SK-N-SH (cell line): Measurements from ENCODE around the gene STARD13. TPM values are rescaled to one million over a fixed set of nuclear protein-coding genes. Genes with fewer than 3 reads are reported as not detected.

Source experiments
- CTCF ChIA-PET: fragments of 300-600, 350-600 bp; formaldehyde crosslinking; extraction: SDS; loops from one replicate; lab custom pipeline; 2021; lab: Yijun Ruan, JAX
- POLR2A ChIA-PET: fragments of 350-600 bp; sonication (Branson Sonifier 250); formaldehyde crosslinking; extraction: SDS; loops from one replicate; lab custom pipeline; 2020; ENCODE audit warnings: antibody characterized with exemption, inconsistent platforms; lab: Yijun Ruan, JAX
- DNase-seq: peaks from one replicate; pipeline ENCODE4 v3.0.0; 2012
- H2AFZ ChIP-seq: fragments of 200-600 bp; sonication (generic); 2 replicates; pipeline ENCODE4 v1.8.1; 2016; ENCODE audit warnings: antibody characterized with exemption, mild to moderate bottlenecking, low read depth
- H3F3A ChIP-seq: fragments of 200-600 bp; sonication (generic); replicated peaks from 2 replicates; pipeline ENCODE3; 2016; ENCODE audit warnings: antibody characterized with exemption, mild to moderate bottlenecking; ENCODE audit not compliant: insufficient read depth
- H3K27ac ChIP-seq, 2 experiments: fragments of 200-500 bp in 1 of 2; fragments of 200-600 bp in 1 of 2; sonication (Bioruptor generic) in 1 of 2; sonication (generic), shearing (Covaris generic) in 1 of 2; 2 replicates each; pipeline versions ENCODE4 v1.5.1 to v1.6.1; 2014 to 2016; ENCODE audit warnings: low read depth in 2 of 2, inconsistent platforms in 1 of 2, low read length in 1 of 2, mild to moderate bottlenecking in 1 of 2, mixed read lengths in 1 of 2
- H3K27me3 ChIP-seq: fragments of 200-600 bp; sonication (generic), shearing (Covaris generic); 2 replicates; pipeline ENCODE4 v1.6.1; 2016; ENCODE audit warnings: mixed run types; ENCODE audit not compliant: insufficient read depth
- H3K36me3 ChIP-seq, 2 experiments: fragments of 200-500 bp in 1 of 2; fragments of 200-600 bp in 1 of 2; sonication (Bioruptor generic) in 1 of 2; sonication (generic) in 1 of 2; replicated peaks in 1 of 2; 2 replicates each; pipeline versions ENCODE3 to v1.5.1; 2014 to 2016; ENCODE audit warnings: low read length in 1 of 2, mild to moderate bottlenecking in 1 of 2; ENCODE audit not compliant: insufficient read depth in 2 of 2, control insufficient read depth in 1 of 2
- H3K4me1 ChIP-seq, 2 experiments: fragments of 200-500 bp in 1 of 2; fragments of 200-600 bp in 1 of 2; sonication (Bioruptor generic) in 1 of 2; sonication (generic), shearing (Covaris generic) in 1 of 2; 2 replicates each; pipeline versions ENCODE4 v1.5.1 to v1.6.1; 2014 to 2016; ENCODE audit warnings: low read depth in 1 of 2, low read length in 1 of 2, mixed run types in 1 of 2; ENCODE audit not compliant: insufficient read depth in 2 of 2, control insufficient read depth in 1 of 2
- H3K4me2 ChIP-seq: fragments of 200-600 bp; sonication (generic), shearing (Covaris generic); 2 replicates; pipeline ENCODE4 v1.6.1; 2017; ENCODE audit warnings: mixed run types
- H3K4me3 ChIP-seq, 2 experiments: fragments of 200-500 bp in 1 of 2; fragments of 200-600 bp in 1 of 2; sonication (Bioruptor generic) in 1 of 2; sonication (generic), shearing (Covaris generic) in 1 of 2; 2 replicates each; pipeline versions ENCODE4 v1.5.1 to v1.8.1; 2014 to 2016; ENCODE audit warnings: low read depth in 2 of 2, inconsistent platforms in 1 of 2, low read length in 1 of 2, mild to moderate bottlenecking in 1 of 2, mixed read lengths in 1 of 2, moderate library complexity in 1 of 2
- H3K79me2 ChIP-seq: fragments of 200-600 bp; sonication (generic); 2 replicates; pipeline ENCODE4 v1.8.1; 2017; ENCODE audit warnings: mild to moderate bottlenecking; ENCODE audit not compliant: insufficient read depth
- H3K9ac ChIP-seq: fragments of 200-600 bp; sonication (generic); 2 replicates; pipeline ENCODE4 v1.6.1; 2017; ENCODE audit warnings: mixed run types
- H3K9me2 ChIP-seq: fragments of 200-600 bp; sonication (generic); 2 replicates; pipeline ENCODE4 v1.6.1; 2017; ENCODE audit warnings: mixed run types
- H3K9me3 ChIP-seq: fragments of 200-600 bp; sonication (generic); 2 replicates; pipeline ENCODE4 v1.6.1; 2017; ENCODE audit warnings: mixed run types, mild to moderate bottlenecking, moderate library complexity
- H4K20me1 ChIP-seq: fragments of 200-600 bp; sonication (generic); 2 replicates; pipeline ENCODE4 v1.6.1; 2017; ENCODE audit warnings: mild to moderate bottlenecking, mixed run types; ENCODE audit not compliant: insufficient read depth
- CHD2 ChIP-seq: fragments of 150-350 bp; IDR thresholded peaks from 2 replicates; pipeline ENCODE4 v1.6.1; 2018; ENCODE audit warnings: low read length; ENCODE audit not compliant: partially characterized antibody
- ELF1 ChIP-seq: IDR thresholded peaks from 2 replicates; pipeline ENCODE4 v1.4.0; 2012
- EP300 ChIP-seq, 2 experiments: IDR thresholded peaks; 2 replicates each; pipeline versions ENCODE4 v1.4.0 to v1.6.1; 2012; ENCODE audit warnings: borderline replicate concordance in 1 of 2, low read depth in 1 of 2, low read length in 1 of 2
- EZH2phosphoT487 ChIP-seq: fragments of 200-600 bp; sonication (generic); IDR thresholded peaks from 2 replicates; pipeline ENCODE4 v1.6.1; 2017; ENCODE audit warnings: low read depth, mixed run types, mild to moderate bottlenecking, antibody characterized with exemption, moderate library complexity, borderline replicate concordance
- FOXJ3 ChIP-seq: sonication (generic); formaldehyde crosslinking; IDR thresholded peaks from 2 replicates; pipeline ENCODE4 v1.5.1; 2020; ENCODE audit warnings: mild to moderate bottlenecking, missing genetic modification reagents
- FOXM1 ChIP-seq: IDR thresholded peaks from 2 replicates; pipeline ENCODE4 v1.4.0; 2012; ENCODE audit warnings: low read depth, mild to moderate bottlenecking
- GATA2 ChIP-seq: sonication (generic); formaldehyde crosslinking; IDR thresholded peaks from 2 replicates; pipeline ENCODE4 v1.5.0; 2020; ENCODE audit warnings: mild to moderate bottlenecking, missing genetic modification reagents
- IRF3 ChIP-seq: fragments of 150-350 bp; IDR thresholded peaks from 2 replicates; pipeline ENCODE4 v1.6.1; 2016; ENCODE audit warnings: mild to moderate bottlenecking, low read depth, low read length
- JUND ChIP-seq: IDR thresholded peaks from 2 replicates; pipeline ENCODE4 v1.4.0; 2012
- MAX ChIP-seq: IDR thresholded peaks from 2 replicates; pipeline ENCODE4 v1.4.0; 2012; ENCODE audit warnings: low read depth
- MXI1 ChIP-seq: IDR thresholded peaks from 2 replicates; pipeline ENCODE4 v1.6.1; 2012; ENCODE audit warnings: mild to moderate bottlenecking, low read depth, low read length, improper control_type of control experiment
- PBX3 ChIP-seq: IDR thresholded peaks from 2 replicates; pipeline ENCODE4; 2012
- POLR2AphosphoS5 ChIP-seq: IDR thresholded peaks from 2 replicates; pipeline ENCODE4 v1.6.1; 2012; ENCODE audit warnings: low read depth, low read length
- RAD21 ChIP-seq: IDR thresholded peaks from 2 replicates; pipeline ENCODE4 v1.6.1; 2012; ENCODE audit warnings: mild to moderate bottlenecking, low read length
- RCOR1 ChIP-seq: fragments of 150-350 bp; IDR thresholded peaks from 2 replicates; pipeline ENCODE4 v1.6.1; 2017; ENCODE audit warnings: antibody characterized with exemption, low read length
- REST ChIP-seq: IDR thresholded peaks from 2 replicates; pipeline ENCODE4 v1.6.1; 2012; ENCODE audit warnings: mild to moderate bottlenecking, low read depth, low read length, moderate library complexity
- RXRA ChIP-seq: IDR thresholded peaks from 2 replicates; pipeline ENCODE4 v1.4.0; 2012; ENCODE audit warnings: low read depth, mild to moderate bottlenecking, borderline replicate concordance
- TCF12 ChIP-seq: IDR thresholded peaks from 2 replicates; pipeline ENCODE4 v1.4.0; 2012
- TEAD4 ChIP-seq: IDR thresholded peaks from 2 replicates; pipeline ENCODE4 v1.4.0; 2012; ENCODE audit warnings: mild to moderate bottlenecking, borderline replicate concordance; ENCODE audit not compliant: insufficient read depth
- USF1 ChIP-seq: IDR thresholded peaks from 2 replicates; pipeline ENCODE4 v1.4.0; 2012; ENCODE audit warnings: low read depth, borderline replicate concordance
- USF2 ChIP-seq: fragments of 150-350 bp; IDR thresholded peaks from 2 replicates; pipeline ENCODE4 v1.6.1; 2017; ENCODE audit warnings: antibody characterized with exemption, low read length, low read depth, borderline replicate concordance
- YY1 ChIP-seq: IDR thresholded peaks from 2 replicates; pipeline ENCODE4 v1.4.0; 2012; ENCODE audit warnings: low read depth, mild to moderate bottlenecking
- ZBTB33 ChIP-seq: IDR thresholded peaks from 2 replicates; pipeline ENCODE4 v1.4.0; 2012; ENCODE audit warnings: low read depth, borderline replicate concordance
- WGBS: methylation state at CpG from one replicate; pipeline ENCODE4 v1.1.6; 2017; ENCODE audit warnings: low lambda C conversion rate; 5-methylcytosine and 5-hydroxymethylcytosine counted together
- polyA plus RNA-seq, 3 experiments: library from polyadenylated mRNA; depleted of rRNA; stranded (reverse); fragments of >200 nt; gene quantifications; 2 replicates each; pipeline ENCODE4 v1.2.3, GENCODE V29; 2012

The STARD13 gene
- polyA plus RNA-seq, 1 of the 3 experiments (the other 2 are of a cell fraction): 5.7 TPM

GRCh38 chr13:33119856-33120543 is 165.6 kb downstream of the STARD13 start:
- peaks cover 29 to 42% of the 10 kb centered on the region in 2 experiments for H3K4me1 ChIP-seq
- H3F3A ChIP-seq: peaks cover 33% of the 10 kb centered on the region
- ChIA-PET POLR2A (no interaction called here), CTCF (interaction anchor here (1.1 kb wide), 1 partner anchor 83 kb away, joined by 3 read pairs; no protein-coding TSS in a partner anchor)
- no peaks in the 10 kb centered on the region for H3K79me2 ChIP-seq
- DNase-seq: peak; percentile 43
- H3K27ac ChIP-seq: peak overlapping the region; percentile 76 to 87
- H3K27me3 ChIP-seq: no peaks in the 10 kb centered on the region
- H3K9me3 ChIP-seq: no peaks in the 10 kb centered on the region
- no peaks in the 10 kb centered on the region for H3K9me2 ChIP-seq
- peak overlapping the region; percentile 2; the same call in 1 of the 2 replicates for H3K9ac ChIP-seq
- H3K4me2 ChIP-seq: peak overlapping the region; percentile 55
- peaks cover 16 to 31% of the 10 kb centered on the region in 2 experiments for H3K36me3 ChIP-seq
- no peaks in the 10 kb centered on the region for H4K20me1 ChIP-seq
- 15% methylated on average over 10 of the region's 10 CpGs for WGBS
- H3K4me3 ChIP-seq: 0 out of 4 replicates have a peak overlapping the region, but pooled peaks of 1 of the 2 experiments have one; percentile 10
- H2AFZ ChIP-seq: no peak overlapping the region
- TF ChIP-seq RAD21 (no peak; the same call in 1 of the 2 replicates), USF2 (no peak), ZBTB33 (no peak), TEAD4 (no peak), POLR2AphosphoS5 (no peak), EP300 (IDR thresholded peaks at IDR 0.05; ENCODE audit: borderline replicate concordance in 1 of 2, low read depth in 1 of 2, low read length in 1 of 2) (peak; percentile 8 to 65; a peak in 3 of 4 replicates), CHD2 (no peak), REST (no peak), FOXM1 (no peak), PBX3 (peak; percentile 43), MXI1 (peak; percentile 20; the same call in 1 of the 2 replicates), RCOR1 (0 out of 2 replicates have a peak, but pooled peaks have one; percentile 26), ELF1 (no peak), TCF12 (peak; percentile 54), MAX (peak; percentile 40; the same call in 1 of the 2 replicates), YY1 (no peak), USF1 (no peak), EZH2phosphoT487 (no peak), FOXJ3 (CRISPR knock-in tag) (no peak), JUND (peak; percentile 42), GATA2 (peak; percentile 86), RXRA (no peak), IRF3 (no peak)
